NCI-H345 treated with DMSO at 0.1 percent for 48 hours (cell line): Measurements from ENCODE around the gene MAK.
"Not testable (repeated sequence)": the region's sequence is repeated elsewhere in the genome, so short reads cannot be mapped to it uniquely, and the experiment has no call there.

ENCODE experiments used
- DNase-seq: peaks from one replicate; lab custom pipeline; 2025; ENCODE audit not compliant: unreplicated experiment; lab: John Stamatoyannopoulos, UW

The MAK gene

GRCh38 chr6:10779076-10779475 lies 59.3 kb downstream of the MAK start:
- DNase-seq = no peak

DNA sequence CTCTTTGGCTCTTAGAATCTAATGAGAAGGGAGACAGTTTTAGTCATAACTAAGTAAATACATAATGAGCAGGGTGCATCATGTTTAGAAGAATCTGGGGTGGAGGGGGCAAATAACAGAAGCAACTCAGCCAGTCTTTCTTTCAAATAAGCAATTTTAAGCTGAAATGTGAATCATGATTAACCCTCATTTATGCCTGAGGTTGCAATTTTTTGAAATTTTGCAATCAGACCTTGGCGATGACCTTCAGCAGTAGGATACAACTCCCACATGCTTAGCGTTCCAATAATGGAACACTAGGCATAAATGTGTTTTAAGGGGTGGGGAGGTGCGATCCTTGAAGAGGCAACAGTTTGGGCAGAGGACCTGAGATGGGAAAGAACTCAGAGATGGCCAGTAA lies 60.1 kb downstream of the MAK start:
- DNase-seq = no peak

DNA sequence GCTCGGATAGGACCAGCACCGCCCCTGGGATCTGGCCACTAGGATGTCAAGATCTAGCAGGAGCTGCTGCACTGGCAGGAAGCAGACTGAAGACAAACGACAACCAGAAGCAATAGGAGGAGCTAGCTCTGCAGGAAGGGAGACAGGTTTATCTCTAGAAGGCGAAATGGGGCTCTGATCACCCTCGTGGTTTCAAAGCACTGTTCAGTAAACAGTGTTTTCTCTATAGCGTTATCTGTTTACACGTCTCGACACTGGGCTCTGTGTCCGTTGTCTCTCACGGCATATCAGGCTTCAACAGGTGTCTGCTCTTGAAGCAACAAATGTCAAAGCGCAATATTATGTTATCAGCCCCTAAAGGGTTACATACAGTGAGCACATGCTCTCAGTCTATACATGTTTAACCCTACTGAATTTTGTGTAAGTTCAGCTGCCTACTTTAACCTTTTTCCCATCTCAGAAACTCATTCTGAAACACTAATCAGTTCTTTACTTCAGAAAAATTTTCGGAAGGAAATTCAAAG lies 66.9 kb downstream of the MAK start:
- no peak for DNase-seq

DNA sequence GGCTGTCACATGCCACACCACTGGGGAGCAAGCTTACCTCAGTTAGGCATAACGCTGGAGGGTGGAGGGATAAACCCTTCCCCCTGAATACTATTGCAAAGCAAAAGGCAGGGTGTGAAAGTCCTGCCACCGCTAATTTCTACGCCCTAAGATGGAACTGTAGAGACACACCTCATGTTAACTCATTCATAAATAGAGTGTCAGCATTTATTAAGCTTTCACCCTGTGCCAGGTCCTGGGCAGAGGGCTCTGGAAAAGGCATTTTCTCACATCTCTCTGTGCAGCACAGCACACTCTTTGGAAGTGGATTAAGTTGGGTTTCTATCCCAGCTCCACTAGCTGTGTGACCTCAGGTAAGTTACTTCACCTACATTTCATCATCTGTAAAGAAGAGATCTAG lies 68.9 kb downstream of the MAK start:
- no peak for DNase-seq

- DNase-seq = no peak
Observed at GRCh38 chr6:10763006-10763405, 75.3 kb downstream of the MAK start.

DNA sequence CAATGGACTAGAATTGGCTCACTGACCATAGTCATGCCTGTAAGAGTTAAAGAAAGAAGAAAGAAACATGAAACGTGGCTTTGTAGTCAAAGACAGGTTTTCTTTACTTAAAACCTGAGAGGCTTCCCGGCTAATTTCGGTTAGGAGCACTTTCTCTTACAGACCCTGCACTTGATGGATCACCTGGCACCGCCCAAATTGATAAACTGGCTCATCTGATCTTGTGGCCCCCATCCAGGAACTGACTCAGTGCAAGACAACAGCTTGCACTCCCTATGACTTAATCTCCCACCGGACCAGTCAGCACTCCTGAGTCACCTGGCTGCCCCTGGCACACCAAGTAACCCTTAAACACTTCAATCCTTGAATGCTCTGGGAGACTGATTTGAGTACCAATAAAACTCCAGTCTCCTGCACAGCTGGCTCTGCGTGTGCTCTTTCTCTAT lies 78.4 kb downstream of the MAK start:
- DNase-seq = no peak

GRCh38 chr6:10759312-10759839 lies 79.0 kb downstream of the MAK start:
- DNase-seq = no peak

DNA sequence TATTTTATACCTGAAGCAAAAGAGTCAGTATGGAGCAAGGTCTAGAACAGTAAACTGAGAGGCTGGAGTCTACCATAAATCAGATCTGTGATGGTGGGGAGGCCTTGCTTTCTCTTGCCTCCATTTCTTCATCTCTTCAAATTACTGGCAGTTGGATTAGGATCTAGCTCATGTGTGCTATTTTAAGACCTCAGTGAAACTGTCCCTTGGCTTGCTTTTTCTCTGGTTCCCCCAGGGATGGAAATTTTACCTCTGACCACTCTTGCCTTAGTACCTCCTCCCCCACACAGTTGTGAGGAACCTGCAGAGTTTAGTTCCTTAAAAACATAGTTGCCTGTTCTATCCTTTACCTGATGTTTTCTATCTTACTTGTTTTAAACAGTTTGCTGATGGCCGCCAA lies 82.3 kb downstream of the MAK start:
- no peak for DNase-seq

- not testable (repeated sequence) for DNase-seq
Observed at GRCh38 chr6:10751757-10752156, 86.6 kb downstream of the MAK start.

DNA sequence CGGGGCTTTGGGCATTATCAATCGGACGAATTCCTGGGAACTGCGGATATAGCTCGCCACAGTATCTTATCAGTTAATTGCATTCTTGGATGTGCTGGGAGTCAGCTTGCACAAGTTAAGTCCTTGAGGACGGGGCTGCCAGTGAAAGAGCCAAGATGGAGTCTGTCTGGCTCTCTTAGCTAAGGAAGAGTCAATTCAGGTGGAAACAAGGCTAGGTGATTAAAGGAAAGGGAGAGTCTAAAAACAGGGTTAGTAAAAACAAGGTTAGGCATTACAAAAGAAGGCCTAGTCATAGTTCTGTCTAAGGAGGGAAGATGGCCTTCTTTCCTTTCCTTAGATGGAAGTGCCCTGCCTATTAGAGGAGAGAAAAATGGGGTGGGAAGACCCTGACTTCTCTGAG lies 87.8 kb downstream of the MAK start:
- DNase-seq = not testable (repeated sequence)

GRCh38 chr6:10749734-10750133 lies 88.6 kb downstream of the MAK start:
- DNase-seq = no peak

DNA sequence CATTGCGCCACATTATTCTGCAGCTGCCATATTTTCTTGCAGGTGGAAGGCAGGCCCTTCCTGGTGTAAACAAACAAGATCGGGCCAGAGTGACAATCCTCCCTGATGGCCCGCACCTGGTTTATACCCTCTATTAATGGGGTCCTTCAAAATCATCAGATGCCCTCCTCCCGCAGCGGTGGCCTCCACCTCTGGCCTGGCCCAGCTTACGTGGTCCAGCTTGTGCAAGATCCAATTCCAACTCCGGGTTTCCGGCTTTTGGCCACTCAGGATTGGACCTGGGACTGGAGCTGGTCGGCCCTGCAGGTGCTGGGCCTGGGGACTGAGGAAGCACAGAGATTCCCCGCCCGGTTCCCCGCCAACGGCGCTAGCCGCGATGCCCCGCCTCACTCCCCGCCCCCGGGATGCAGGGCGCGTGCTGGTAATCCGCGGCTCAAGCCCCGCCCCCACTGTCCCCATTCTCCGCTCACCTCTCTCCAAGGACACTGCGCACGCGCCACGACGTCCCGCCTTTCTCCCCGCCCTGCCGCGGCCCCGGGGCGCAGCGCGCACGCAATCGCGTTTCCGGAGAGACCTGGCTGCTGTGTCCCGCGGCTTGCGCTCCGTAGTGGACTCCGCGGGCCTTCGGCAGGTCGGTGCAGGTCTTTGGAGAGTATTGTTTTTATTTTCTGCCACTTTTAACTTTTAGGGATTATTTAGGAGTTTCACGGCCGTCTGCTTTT lies 90.9 kb downstream of the MAK start, which contains the start of gene TMEM14B:
Gene TMEM14B, plus strand, starts transcription at position 555 of the 722 bp plus-strand sequence. CDS start 1,441 bp downstream, outside the sequence.
- peak; percentile 60 for DNase-seq

- DNase-seq = no peak
Observed at GRCh38 chr6:10746915-10747250, 91.5 kb downstream of the MAK start.

DNA sequence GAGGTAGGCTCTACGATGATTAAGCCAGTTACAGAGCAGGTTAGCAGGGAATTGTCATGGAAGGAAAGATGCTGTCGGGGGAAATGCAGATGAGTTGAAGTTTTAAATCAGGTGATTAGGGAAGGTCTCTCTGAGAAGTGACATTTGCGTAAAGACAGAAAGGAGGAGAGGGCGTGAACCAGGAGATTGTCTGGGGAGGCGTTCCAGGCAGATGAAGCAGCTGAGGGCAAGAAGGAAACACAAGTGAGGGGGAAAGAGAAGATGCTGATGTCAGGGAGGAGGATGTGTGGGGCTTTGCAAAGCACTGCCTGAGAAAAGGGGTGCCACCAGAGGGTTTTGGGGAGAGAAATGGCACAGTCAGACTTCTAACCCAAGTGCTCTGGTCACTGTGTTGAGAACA lies 93.2 kb downstream of the MAK start:
- no peak for DNase-seq

- no peak for DNase-seq
Observed at GRCh38 chr6:10743515-10743914, 94.8 kb downstream of the MAK start.

DNA sequence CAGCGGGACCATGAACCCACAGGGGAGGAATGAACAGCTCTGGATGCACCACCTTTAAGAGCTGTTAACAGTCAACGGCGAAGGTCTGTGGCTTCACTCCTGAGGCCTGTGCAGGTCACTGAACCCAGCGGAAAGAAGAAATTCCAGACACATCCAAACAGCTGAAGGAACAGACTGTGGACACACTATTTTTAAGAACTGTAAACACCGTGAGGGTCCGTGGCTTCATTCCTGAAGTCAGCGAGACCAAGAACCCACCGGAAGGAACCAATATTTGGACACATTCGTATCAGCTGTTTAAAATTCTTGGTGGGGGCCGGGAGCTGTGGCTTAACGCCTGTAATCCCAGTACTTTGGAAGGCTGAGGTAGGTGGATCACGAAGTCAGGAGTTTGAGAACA lies 96.1 kb downstream of the MAK start:
- no peak for DNase-seq

- not testable (repeated sequence) for DNase-seq
Observed at GRCh38 chr6:10741643-10742042, 96.7 kb downstream of the MAK start.

DNA sequence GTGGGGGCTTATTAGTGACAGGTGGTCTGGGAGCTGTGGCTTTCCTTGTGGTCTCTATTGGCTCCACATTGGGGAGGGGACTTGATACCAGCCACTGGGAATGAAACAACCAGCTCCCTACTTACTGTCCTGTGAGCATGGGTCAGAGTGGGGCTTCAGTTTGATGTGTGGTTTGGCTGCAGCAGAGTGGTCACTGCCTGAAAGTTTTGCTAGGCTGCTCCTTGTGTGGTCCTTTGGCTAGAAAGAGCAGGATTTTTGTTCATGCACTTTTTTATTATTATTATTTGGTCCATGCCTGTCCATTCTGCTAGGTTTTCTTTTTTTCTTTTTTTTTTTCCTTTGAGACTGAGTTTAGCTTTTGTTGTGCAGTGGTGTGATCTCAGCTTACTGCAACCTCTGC lies 98.3 kb downstream of the MAK start:
- DNase-seq = no peak

- DNase-seq = no peak
Observed at GRCh38 chr6:10736731-10737130, 101.6 kb downstream of the MAK start.

- no peak for DNase-seq
Observed at GRCh38 chr6:10733863-10734262, 104.5 kb downstream of the MAK start.

GRCh38 chr6:10733151-10733715 lies 105.1 kb downstream of the MAK start:
- no peak for DNase-seq

GRCh38 chr6:10730254-10730653 lies 108.1 kb downstream of the MAK start:
- no peak for DNase-seq
